GM20431 (cell line): ENCODE results near the gene PRTFDC1.

Source experiments
- in situ Hi-C: fragments of 300-500 bp; cut with MseI, MboI; formaldehyde crosslinking; loops from one replicate; pipeline ENCODE4 v1.15.0; 2020; ENCODE audit warnings: low sequenced_read_pairs; ENCODE audit not compliant: unreplicated experiment

The PRTFDC1 gene

DNA sequence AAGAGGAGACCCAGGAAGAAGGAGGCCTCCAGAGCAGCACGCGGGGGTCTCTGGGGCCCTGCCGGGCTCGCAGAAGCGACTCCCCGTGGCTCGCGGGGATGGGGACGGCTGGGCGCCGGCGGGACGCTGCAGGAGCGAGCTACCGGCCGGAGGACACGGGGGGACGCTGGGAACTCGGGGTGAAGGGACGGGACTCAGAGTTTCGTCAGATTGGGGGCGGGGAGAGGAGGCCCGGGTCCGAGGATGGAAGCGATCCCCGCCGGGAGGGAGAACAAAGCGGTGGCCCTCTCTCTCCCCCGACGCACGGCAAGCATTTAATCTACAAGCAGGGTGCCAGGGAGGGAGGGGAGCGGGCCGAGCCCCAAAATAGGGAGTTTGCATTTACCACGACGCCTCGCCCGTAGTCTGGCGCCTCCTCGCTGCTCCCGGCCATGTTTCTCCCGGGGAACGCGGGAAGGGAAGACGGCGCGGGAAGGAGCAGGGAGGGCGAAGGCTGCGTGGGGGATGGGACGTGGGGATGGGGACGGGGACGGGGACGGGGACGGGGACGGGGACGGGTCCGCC is at the start of gene PRTFDC1:
PRTFDC1 (minus strand) TSS at position 464 of the 564 bp plus-strand sequence; CDS start at position 433, 31 bp downstream.
- in situ Hi-C loops, result loop anchor here (25.0 kb wide), 1 partner anchor 315 kb away; no protein-coding TSS in a partner anchor

- in situ Hi-C loops, result no loop called here
Measured at GRCh38 chr10:24998044-24998443, 45.6 kb upstream of the PRTFDC1 start.

DNA sequence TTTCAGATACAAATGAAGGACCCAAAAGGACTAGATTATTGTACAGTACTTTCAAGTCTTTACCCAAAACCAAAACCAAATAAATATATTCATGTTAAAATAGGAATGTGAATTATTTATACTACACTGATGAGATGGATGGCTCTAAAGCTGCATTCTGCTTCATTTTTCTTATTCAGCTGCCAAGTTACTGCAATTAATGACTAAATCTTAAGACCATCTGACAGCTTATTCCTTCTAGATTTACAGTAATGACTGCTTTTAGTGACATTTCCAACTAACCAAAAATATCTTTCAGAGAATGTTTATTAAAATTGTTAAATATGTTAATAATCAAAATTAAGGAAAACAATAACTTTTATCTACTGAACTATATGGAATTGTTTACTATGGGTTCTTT is 42.7 kb upstream of the PRTFDC1 start:
- in situ Hi-C loops, result no loop called here

- in situ Hi-C loops, result no loop called here
Measured at GRCh38 chr10:24993237-24993958, 41.0 kb upstream of the PRTFDC1 start.

DNA sequence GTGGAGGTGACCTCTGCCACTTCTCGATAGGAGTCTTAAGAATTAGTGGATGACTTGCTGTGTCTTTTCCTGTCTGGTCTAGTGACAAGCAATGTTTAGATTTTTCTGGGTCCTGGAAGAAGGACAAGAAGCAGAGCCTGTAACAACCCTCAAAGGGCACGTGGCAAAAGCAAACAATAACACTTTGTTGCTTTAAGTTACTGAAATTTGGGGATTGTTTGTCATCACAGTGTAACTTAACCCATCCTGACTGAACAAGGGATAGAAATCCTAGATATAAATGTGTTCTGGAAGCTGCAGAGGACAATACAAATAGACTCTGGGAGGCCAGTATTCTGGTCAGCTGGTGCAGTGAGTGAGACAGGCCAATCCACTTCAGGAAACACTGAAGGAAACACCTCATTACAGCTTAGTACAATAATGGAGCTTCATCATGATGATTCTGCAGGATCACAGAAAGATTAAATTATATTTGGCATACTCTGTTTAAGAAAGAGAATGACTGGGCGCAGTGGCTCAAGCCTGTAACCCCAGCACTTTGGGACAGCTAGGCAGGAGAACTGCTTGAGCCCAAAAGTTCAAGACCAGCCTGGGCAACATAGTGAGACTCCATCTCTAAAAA is 40.2 kb upstream of the PRTFDC1 start:
- in situ Hi-C loops, result no loop called here

DNA sequence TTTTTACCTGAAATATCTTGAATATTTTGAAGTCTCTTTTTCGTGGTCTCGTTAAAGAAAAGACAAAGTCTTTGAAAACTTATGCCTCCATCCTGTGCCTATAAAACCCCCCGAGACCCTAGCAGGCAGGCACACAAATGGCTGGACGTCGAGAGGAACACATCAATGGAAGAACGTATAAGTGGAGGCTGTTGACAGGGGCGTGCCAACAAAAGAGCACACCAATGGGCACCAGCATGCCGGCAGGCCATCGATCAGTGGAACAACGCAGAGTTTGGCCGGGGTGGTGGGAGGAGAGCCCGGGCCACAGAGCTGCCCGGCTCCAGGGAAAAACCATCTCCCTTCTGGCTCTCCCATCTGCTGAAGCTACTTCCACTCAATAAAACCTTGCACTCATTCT is 38.9 kb upstream of the PRTFDC1 start:
- in situ Hi-C loops, result no loop called here

GRCh38 chr10:24989867-24990266 is 37.5 kb upstream of the PRTFDC1 start:
- in situ Hi-C loops, result no loop called here

DNA sequence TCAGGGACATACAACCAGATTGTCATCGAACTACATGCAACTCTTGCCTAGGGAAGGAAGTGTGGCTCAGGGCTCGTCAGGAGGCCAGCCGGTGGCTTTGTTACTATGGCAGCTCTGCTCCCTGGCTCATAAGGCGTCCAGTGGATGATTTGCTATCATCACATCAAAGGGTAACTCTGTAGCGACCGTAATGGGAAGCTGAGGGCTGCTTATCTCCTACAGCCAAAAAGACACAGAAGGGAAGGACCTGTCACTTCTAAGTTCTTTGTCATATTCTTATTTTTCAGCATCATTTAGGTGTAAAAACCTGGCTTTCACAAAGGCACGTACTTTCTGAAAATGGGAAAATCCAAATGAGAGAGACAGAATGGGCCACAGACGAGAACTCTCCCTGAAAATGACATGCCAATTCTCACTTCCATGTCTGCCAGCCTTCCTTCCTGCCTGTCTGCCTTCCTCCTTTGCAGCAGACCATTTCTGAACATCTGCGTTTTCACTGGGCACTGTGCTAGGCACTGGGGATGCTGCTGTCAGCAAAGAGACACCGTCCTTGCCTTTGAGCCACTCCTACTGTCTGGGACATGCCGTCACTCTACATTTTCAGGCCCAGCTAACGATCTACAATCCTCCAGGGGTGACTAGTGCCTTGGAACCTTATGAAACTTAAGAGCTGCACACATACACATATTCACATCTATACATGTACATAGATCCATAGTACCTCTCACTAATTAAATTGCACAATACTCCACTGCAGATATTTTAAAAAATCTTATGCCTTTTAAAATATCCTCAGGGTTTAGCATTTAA is 36.6 kb upstream of the PRTFDC1 start:
- in situ Hi-C loops, result no loop called here

DNA sequence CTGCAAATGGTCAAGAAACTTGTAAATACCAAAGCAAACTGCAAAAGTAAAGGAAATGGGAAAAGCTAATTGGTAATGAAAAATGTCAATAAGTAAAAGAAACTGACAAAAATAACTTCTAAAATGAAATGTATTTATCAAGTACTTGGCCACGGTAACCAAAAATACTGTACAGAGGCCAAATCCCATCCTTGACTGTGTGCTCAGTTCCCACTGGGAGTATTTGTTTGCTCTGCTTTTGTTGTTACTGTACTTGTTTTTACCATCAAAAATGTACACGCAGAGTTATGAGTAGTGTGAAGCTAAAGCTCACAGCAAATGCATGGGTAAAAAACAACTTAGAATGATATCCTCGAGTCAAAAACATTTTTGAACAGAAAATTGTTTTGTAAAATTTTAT is 32.5 kb upstream of the PRTFDC1 start:
- in situ Hi-C loops, result no loop called here

DNA sequence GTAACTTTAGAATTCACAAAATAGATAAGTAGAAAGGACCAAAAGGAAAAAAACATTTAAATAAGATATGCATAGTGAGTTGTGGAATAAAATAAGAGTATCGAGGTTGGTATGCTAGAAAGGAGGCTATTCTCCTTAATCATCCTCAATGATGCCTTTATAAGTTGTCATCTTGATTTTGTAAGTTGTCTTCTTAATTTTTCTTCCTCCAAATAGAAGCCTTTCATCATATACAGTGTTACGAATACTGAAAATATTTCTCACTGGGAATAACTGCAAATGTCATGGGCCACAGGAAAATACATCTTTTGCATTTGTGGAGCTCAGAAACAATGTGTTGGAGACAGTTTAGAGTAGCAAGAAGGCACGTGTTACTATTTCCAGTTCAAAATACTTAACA is 31.5 kb upstream of the PRTFDC1 start:
- in situ Hi-C loops, result no loop called here

DNA sequence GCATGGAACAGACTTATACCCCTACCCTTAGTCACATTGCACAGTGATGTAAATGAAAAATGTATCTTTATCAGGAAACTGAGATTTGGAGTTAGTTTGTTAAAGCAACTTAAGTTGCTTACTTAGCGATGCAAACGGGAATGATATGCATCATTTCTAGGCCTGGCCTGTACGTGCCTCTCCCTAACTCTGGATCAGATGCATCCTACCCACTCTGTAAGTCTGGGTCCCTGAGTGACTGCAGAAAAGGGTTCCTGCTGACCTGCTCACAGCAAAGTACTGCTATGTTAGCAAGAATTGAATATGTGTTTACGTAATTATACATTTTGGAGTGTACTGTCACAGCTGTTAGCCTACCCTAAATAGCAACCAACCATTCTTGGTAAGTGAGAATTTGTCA is 30.7 kb upstream of the PRTFDC1 start:
- in situ Hi-C loops, result no loop called here

- in situ Hi-C loops, result no loop called here
Measured at GRCh38 chr10:24982319-24983112, 30.1 kb upstream of the PRTFDC1 start.

- in situ Hi-C loops, result no loop called here
Measured at GRCh38 chr10:24981161-24981710, 28.8 kb upstream of the PRTFDC1 start.

DNA sequence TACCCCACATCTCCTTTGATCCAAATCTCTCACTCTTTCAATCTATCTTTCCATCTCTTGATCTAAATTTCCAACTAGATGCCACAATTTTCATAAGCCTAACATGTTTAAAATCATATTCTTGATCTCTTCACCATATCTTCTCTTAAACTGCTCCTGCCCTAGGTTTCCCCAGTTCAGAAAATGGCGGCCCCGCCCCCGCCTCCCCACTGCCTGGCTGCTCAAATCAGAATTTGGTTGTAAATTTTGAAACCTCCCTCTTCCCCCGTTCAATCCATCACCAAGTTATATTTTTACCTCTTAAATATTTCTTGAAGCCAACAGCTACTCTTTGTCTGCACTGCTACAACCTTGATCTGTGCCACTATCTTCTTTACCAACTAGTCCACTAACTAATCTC is 27.3 kb upstream of the PRTFDC1 start:
- in situ Hi-C loops, result no loop called here

DNA sequence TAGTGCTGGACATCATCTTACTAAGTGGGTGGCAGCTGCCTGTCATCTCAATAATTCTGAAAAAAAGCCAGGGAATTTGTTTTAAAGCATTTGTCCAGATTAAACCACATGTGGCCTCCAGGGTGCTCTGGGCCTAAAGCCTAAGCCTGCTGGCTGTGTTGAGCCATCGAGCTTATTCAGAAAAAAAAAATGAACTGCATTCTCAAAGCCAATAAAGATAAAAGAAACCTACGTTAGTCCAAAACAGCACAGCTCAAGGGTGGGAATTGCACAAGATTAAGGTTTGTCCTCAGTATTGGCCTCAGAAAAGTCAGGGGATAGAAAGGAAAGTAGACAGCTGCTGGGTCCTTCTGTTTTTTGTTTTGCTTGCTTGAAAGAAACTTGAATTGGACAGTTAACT is 22.6 kb upstream of the PRTFDC1 start:
- in situ Hi-C loops, result loop anchor here (25.0 kb wide), 1 partner anchor 338 kb away; no protein-coding TSS in a partner anchor

DNA sequence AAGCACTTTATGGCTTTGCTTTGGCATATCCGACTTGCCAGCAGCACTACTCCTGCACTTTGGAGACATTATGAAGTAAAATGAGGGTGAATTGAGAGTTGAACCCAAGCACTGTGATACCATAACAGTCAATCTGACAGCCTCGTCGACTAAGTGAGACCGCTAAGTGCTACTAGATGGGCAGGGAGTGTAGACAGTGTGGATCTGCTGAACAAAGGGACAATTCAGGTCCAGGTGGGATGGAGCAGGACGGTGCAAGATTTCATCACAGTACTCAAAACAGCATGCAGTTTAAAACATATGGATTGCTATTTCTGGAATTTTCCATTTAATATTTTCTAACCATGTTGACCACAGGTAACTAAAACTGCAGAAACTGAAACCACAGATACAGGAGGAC is 20.8 kb upstream of the PRTFDC1 start:
- in situ Hi-C loops, result loop anchor here (25.0 kb wide), 1 partner anchor 336 kb away; no protein-coding TSS in a partner anchor

DNA sequence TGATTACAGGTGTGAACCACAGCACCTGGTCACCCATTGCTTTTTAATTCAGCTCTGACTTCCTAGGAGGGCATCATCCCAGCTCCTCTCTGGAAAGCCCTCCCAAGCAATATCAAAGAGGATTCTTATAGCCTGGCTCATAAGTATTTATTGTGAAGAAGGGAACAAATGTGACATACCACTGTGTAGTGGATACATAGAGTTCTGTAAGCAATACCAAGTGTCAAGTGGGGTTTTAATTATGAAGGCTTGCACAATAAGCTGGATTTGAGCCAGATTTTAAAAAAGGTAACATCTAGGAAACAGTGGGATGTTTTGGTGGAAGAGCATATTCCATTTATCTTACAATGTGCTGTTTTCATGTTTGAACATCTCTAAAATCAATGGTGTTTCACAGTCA is 19.0 kb upstream of the PRTFDC1 start:
- in situ Hi-C loops, result loop anchor here (25.0 kb wide), 1 partner anchor 334 kb away; no protein-coding TSS in a partner anchor

DNA sequence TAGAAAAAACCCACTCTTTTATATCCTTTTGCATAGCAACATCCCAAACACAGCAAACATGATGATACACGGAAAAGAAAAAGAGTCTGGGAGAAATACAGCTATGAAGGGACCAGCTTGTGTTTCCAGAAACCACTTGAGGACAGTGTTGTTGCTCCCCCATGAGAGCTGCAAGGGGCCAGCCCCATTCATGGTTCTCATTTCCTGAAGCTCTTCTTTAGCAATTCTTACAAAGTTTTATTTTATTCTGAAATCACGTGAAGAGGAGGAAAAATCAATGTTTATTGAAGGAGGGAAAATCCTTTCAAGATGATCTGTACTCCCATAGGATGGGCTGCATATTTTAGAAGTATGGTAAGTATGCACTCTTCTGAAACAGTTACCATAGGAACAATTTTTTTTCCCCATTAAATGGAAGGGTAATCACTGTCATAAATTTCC is 17.5 kb upstream of the PRTFDC1 start:
- in situ Hi-C loops, result loop anchor here (25.0 kb wide), 1 partner anchor 333 kb away; no protein-coding TSS in a partner anchor

GRCh38 chr10:24968951-24969350 is 16.5 kb upstream of the PRTFDC1 start:
- in situ Hi-C loops, result loop anchor here (25.0 kb wide), 1 partner anchor 332 kb away; no protein-coding TSS in a partner anchor
